K562 (cell line): Measurements from ENCODE around the gene EDARADD. TPM values are rescaled to one million over a fixed set of nuclear protein-coding genes. Genes with fewer than 3 reads are reported as not detected.

ENCODE experiments used
- ATAC-seq: fragments of 200-7000 bp; cut with Tn5 transposase; 3 replicates; pipeline ENCODE4 v1.9.1; 2020; ENCODE audit warnings: moderate library complexity
- BruUV-seq: library from RNA; stranded (reverse); fragments of 400-500 nt; replicated peaks from 2 replicates; lab custom pipeline; 2021; lab: Mats Ljungman, UMichigan
- CTCF ChIA-PET: fragments of 300-600 bp; formaldehyde crosslinking; extraction: SDS; loops from one replicate; lab custom pipeline; 2021; ENCODE audit warnings: low intra/inter-chr PET ratio; lab: Yijun Ruan, JAX
- POLR2A ChIA-PET: fragments of 300-600, 350-650 bp; sonication (Branson Sonifier 250); formaldehyde crosslinking; extraction: SDS; loops from one replicate; lab custom pipeline; 2021; ENCODE audit warnings: antibody characterized with exemption, inconsistent platforms; lab: Yijun Ruan, JAX
- DNase-seq, 4 experiments: peaks; one replicate each; pipeline versions ENCODE4 v3.0.0 to v3.0.0-alpha.2; 2011 to 2018; ENCODE audit warnings: low spot score in 3 of 4, mixed read lengths in 3 of 4; ENCODE audit errors: extremely low read depth in 1 of 4
- FAIRE-seq: peaks from 2 replicates; lab custom pipeline; 2011; peaks lifted over from hg19 to GRCh38; lab: Jason Lieb, UNC
- H2AFZ ChIP-seq: 2 replicates; pipeline ENCODE4 v1.6.0; 2011; ENCODE audit warnings: low read depth, low read length, control low read depth, inconsistent platforms
- H3K27ac ChIP-seq: fragments of 200-600 bp; 3 replicates; pipeline ENCODE4 v1.8.0; 2011; ENCODE audit warnings: low read depth, mild to moderate bottlenecking, control low read depth, inconsistent platforms, low read length, moderate library complexity, mixed read lengths; ENCODE audit errors: extremely low read depth
- H3K27me3 ChIP-seq, 2 experiments: fragments of 300-600 bp in 1 of 2; 2 replicates in 1 of 2; 3 replicates in 1 of 2; pipeline versions ENCODE4 v1.6.0 to v1.8.0; 2011; ENCODE audit warnings: inconsistent platforms in 2 of 2, low read length in 2 of 2, mild to moderate bottlenecking in 1 of 2, mixed read lengths in 1 of 2, moderate library complexity in 1 of 2; ENCODE audit not compliant: control insufficient read depth in 2 of 2, insufficient read depth in 2 of 2
- H3K36me3 ChIP-seq: fragments of 300-600 bp; 3 replicates; pipeline ENCODE4 v1.8.0; 2011; ENCODE audit warnings: mild to moderate bottlenecking, low read length, inconsistent platforms; ENCODE audit not compliant: control insufficient read depth, insufficient read depth
- H3K4me1 ChIP-seq, 2 experiments: fragments of 200-600 bp in 1 of 2; replicated peaks in 1 of 2; 2 replicates in 1 of 2; 3 replicates in 1 of 2; pipeline versions ENCODE4 v1.5.1 to v1.8.0; 2011; ENCODE audit warnings: inconsistent platforms in 2 of 2, low read length in 2 of 2, mild to moderate bottlenecking in 1 of 2, mixed read lengths in 1 of 2, moderate library complexity in 1 of 2; ENCODE audit not compliant: control insufficient read depth in 2 of 2, insufficient read depth in 2 of 2
- H3K4me2 ChIP-seq: 2 replicates; pipeline ENCODE4 v1.6.1; 2011; ENCODE audit warnings: low read length, control low read depth, inconsistent platforms, mixed read lengths; ENCODE audit not compliant: insufficient read depth
- H3K4me3 ChIP-seq: fragments of 200-600 bp; sonication (generic), shearing (Covaris generic); 2 replicates; pipeline ENCODE4 v1.5.1; 2016; ENCODE audit warnings: control low read depth, inconsistent platforms
- H3K79me2 ChIP-seq: fragments of 200-600 bp; 3 replicates; pipeline ENCODE4 v1.8.0; 2011; ENCODE audit warnings: low read length, inconsistent platforms; ENCODE audit not compliant: control insufficient read depth, insufficient read depth
- H3K9ac ChIP-seq, 2 experiments: 2 replicates each; pipeline versions ENCODE4 v1.6.0 to v1.6.1; 2011; ENCODE audit warnings: low read depth in 2 of 2, low read length in 2 of 2, control low read depth in 1 of 2, inconsistent platforms in 1 of 2, mild to moderate bottlenecking in 1 of 2, mixed read lengths in 1 of 2; ENCODE audit not compliant: insufficient read depth in 1 of 2
- H3K9me1 ChIP-seq: one replicate; pipeline ENCODE4 v1.6.0; 2011; ENCODE audit warnings: inconsistent platforms, mild to moderate bottlenecking, low read length, moderate library complexity; ENCODE audit not compliant: control insufficient read depth, insufficient read depth
- H3K9me3 ChIP-seq: replicated peaks from 2 replicates; pipeline ENCODE4 v1.5.1; 2011; ENCODE audit warnings: low read depth, low read length, inconsistent platforms; ENCODE audit not compliant: control insufficient read depth, insufficient read depth
- H4K20me1 ChIP-seq: replicated peaks from 2 replicates; pipeline ENCODE4 v1.6.1; 2011; ENCODE audit warnings: low read length, inconsistent platforms, mixed read lengths; ENCODE audit not compliant: control insufficient read depth, insufficient read depth
- DACH1 ChIP-seq: fragments of 450-650 bp; IDR thresholded peaks from 2 replicates; pipeline ENCODE4 v1.6.1; 2018; ENCODE audit not compliant: partially characterized antibody
- ETV1 ChIP-seq: fragments of 450-650 bp; conservative IDR thresholded peaks from 2 replicates; pipeline ENCODE4 v1.6.1; 2016; ENCODE audit warnings: missing genetic modification characterization, control low read depth, low read depth, missing compliant biosample characterization
- PHF20 ChIP-seq: fragments of 450-650 bp; IDR thresholded peaks from 2 replicates; pipeline ENCODE4 v1.6.1; 2018; ENCODE audit not compliant: partially characterized antibody
- ZNF324 ChIP-seq: fragments of 250-450 bp; sonication (Bioruptor Pico); IDR thresholded peaks from 2 replicates; pipeline ENCODE4 v1.4.0; 2020; ENCODE audit warnings: mild to moderate bottlenecking
- whole genome bisulfite sequencing: fragments of 100-300 bp; shearing (Covaris generic); methylation state at CpG from one replicate; pipeline ENCODE4 v1.1.6; 2016; ENCODE audit warnings: low coverage, mixed read lengths; ENCODE audit not compliant: insufficient coverage; ENCODE audit errors: missing lambda C conversion rate; 5-methylcytosine and 5-hydroxymethylcytosine counted together
- in situ Hi-C: fragments of 300-500 bp; cut with MboI; formaldehyde crosslinking; loops from 4 replicates; pipeline ENCODE4 v1.15.0; 2018; ENCODE audit warnings: inconsistent platforms, mixed read lengths
- intact Hi-C: fragments of 100-400 bp; cut with micrococcal nuclease; formaldehyde crosslinking; loops from 2 replicates; pipeline ENCODE4 v1.14.2; 2022
- polyA plus RNA-seq, 8 experiments: library from polyadenylated mRNA; depleted of rRNA in 4 of 8; stranded (reverse) in 5 of 8; unstranded in 3 of 8; fragments of >200 nt; fragmentation: Nextera tagmentation in 2 of 8; fragmentation: Illumina TruSeq in 1 of 8; extraction: Ambion mirVana in 2 of 8; extraction: Trizol in 1 of 8; gene quantifications; 2 replicates each; pipeline versions ENCODE4 v1.2.1 to v1.2.3, GENCODE V29; 2011 to 2014; ENCODE audit warnings: inconsistent platforms in 1 of 8, missing spikeins in 1 of 8
- total RNA-seq, 7 experiments: library from RNA; depleted of rRNA in 6 of 7; stranded (reverse); fragments of >200 nt in 6 of 7; fragmentation: Illumina TruSeq in 2 of 7; extraction: Trizol in 2 of 7; gene quantifications; 2 replicates each; pipeline versions ENCODE4 v1.2.1 to v1.2.3, GENCODE V29; 2011 to 2021; ENCODE audit warnings: low replicate concordance in 1 of 7
- TF ChIP-seq, protein P1 (sequence below), 2 experiments: IDR thresholded peaks; 2 replicates each; pipeline ENCODE4 v1.6.1; 2012; ENCODE audit warnings: improper control_type of control experiment in 2 of 2, low read depth in 2 of 2, low read length in 2 of 2, borderline replicate concordance in 1 of 2
- TF ChIP-seq, protein P2 (sequence below): fragments of 250-450 bp; sonication (Bioruptor Pico); IDR thresholded peaks from 2 replicates; pipeline ENCODE4 v1.4.0; 2020
- TF ChIP-seq, protein P3 (sequence below): fragments of 450-650 bp; IDR thresholded peaks from 2 replicates; pipeline ENCODE4 v1.7.0; 2016; ENCODE audit warnings: borderline replicate concordance

The EDARADD gene
- total and polyA plus RNA-seq, 9 of the 15 experiments (the other 6 are each of a cell fraction or from before 2014, with no cell fraction given) = 0.46 to 32.4 (median 20.6) TPM

DNA sequence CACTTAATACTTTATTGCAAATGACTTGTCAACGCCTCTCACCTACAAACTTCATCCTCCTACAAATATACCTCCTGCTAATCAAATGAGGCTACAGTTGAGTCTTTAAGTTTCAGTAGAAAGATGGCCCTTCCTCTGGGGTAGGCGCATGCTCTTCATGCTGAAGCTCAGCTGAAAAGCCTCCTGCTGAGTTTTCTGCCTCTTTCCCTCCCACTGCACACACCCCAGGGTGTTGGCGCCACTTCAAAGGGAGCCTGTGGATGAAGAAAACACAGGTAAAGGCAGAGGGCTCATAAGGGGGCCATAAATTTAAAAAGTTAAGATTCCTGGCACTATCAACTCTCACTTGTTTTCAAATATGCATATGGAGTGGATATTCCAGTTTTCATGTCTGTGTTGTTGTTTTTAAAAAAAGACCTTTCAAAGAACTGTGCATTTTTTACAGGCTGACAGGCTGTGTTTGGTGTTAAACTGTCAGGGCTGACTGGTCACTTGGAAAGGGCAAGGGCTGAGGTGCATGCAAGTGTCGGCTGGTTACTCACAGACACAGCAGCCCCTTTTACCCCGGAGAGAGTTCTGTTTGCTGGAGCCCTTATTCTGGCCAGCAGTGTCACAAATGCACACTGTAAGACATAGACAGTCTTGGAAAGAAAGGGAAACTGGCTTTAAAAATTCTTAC is 86.8 kb downstream of the EDARADD start:
- ChIA-PET CTCF (no interaction called here), POLR2A (no interaction called here)
- 36% methylated on average over 5 of the region's 5 CpGs for WGBS
- FAIRE-seq = no peak
- Histone ChIP-seq H3K36me3 (peaks cover 22% of the 10 kb centered on the region; the same call in 1 of the 3 replicates), H3K27ac (no peak overlapping the region), H3K4me3 (no peak overlapping the region), H3K9me1 (no peaks in the 10 kb centered on the region), H4K20me1 (no peaks in the 10 kb centered on the region), H3K4me2 (no peak overlapping the region), H3K9me3 (no peaks in the 10 kb centered on the region), H3K4me1 (no peaks in the 10 kb centered on the region; a peak in 1 of 5 replicates), H3K27me3 (no peaks in the 10 kb centered on the region), H2AFZ (no peak overlapping the region), H3K79me2 (no peaks in the 10 kb centered on the region), H3K9ac (no peak overlapping the region)
- in situ Hi-C loops = loop anchor here (25.0 kb wide), 1 partner anchor 906 kb away; no protein-coding TSS in a partner anchor
- intact Hi-C loops = no loop called here
- peak in 2 of 4 experiments; percentile 25 to 66 for DNase-seq
- BruUV-seq = no TSS peak
- ATAC-seq = peak; percentile 85
- no peak for TF ChIP-seq PHF20
- TF ChIP-seq, protein P1, sequence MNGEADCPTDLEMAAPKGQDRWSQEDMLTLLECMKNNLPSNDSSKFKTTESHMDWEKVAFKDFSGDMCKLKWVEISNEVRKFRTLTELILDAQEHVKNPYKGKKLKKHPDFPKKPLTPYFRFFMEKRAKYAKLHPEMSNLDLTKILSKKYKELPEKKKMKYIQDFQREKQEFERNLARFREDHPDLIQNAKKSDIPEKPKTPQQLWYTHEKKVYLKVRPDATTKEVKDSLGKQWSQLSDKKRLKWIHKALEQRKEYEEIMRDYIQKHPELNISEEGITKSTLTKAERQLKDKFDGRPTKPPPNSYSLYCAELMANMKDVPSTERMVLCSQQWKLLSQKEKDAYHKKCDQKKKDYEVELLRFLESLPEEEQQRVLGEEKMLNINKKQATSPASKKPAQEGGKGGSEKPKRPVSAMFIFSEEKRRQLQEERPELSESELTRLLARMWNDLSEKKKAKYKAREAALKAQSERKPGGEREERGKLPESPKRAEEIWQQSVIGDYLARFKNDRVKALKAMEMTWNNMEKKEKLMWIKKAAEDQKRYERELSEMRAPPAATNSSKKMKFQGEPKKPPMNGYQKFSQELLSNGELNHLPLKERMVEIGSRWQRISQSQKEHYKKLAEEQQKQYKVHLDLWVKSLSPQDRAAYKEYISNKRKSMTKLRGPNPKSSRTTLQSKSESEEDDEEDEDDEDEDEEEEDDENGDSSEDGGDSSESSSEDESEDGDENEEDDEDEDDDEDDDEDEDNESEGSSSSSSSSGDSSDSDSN (IDR thresholded peaks at IDR 0.05; ENCODE audit: borderline replicate concordance in 1 of 2, low read depth in 2 of 2, low read length in 2 of 2) = no peak
- no peak for TF ChIP-seq ETV1 (tag)
- TF ChIP-seq, protein P2, sequence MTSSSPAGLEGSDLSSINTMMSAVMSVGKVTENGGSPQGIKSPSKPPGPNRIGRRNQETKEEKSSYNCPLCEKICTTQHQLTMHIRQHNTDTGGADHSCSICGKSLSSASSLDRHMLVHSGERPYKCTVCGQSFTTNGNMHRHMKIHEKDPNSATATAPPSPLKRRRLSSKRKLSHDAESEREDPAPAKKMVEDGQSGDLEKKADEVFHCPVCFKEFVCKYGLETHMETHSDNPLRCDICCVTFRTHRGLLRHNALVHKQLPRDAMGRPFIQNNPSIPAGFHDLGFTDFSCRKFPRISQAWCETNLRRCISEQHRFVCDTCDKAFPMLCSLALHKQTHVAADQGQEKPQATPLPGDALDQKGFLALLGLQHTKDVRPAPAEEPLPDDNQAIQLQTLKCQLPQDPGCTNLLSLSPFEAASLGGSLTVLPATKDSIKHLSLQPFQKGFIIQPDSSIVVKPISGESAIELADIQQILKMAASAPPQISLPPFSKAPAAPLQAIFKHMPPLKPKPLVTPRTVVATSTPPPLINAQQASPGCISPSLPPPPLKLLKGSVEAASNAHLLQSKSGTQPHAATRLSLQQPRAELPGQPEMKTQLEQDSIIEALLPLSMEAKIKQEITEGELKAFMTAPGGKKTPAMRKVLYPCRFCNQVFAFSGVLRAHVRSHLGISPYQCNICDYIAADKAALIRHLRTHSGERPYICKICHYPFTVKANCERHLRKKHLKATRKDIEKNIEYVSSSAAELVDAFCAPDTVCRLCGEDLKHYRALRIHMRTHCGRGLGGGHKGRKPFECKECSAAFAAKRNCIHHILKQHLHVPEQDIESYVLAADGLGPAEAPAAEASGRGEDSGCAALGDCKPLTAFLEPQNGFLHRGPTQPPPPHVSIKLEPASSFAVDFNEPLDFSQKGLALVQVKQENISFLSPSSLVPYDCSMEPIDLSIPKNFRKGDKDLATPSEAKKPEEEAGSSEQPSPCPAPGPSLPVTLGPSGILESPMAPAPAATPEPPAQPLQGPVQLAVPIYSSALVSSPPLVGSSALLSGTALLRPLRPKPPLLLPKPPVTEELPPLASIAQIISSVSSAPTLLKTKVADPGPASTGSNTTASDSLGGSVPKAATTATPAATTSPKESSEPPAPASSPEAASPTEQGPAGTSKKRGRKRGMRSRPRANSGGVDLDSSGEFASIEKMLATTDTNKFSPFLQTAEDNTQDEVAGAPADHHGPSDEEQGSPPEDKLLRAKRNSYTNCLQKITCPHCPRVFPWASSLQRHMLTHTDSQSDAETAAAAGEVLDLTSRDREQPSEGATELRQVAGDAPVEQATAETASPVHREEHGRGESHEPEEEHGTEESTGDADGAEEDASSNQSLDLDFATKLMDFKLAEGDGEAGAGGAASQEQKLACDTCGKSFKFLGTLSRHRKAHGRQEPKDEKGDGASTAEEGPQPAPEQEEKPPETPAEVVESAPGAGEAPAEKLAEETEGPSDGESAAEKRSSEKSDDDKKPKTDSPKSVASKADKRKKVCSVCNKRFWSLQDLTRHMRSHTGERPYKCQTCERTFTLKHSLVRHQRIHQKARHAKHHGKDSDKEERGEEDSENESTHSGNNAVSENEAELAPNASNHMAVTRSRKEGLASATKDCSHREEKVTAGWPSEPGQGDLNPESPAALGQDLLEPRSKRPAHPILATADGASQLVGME (CRISPR knock-in tag) = no peak
- no peak for TF ChIP-seq DACH1
- TF ChIP-seq, protein P3, sequence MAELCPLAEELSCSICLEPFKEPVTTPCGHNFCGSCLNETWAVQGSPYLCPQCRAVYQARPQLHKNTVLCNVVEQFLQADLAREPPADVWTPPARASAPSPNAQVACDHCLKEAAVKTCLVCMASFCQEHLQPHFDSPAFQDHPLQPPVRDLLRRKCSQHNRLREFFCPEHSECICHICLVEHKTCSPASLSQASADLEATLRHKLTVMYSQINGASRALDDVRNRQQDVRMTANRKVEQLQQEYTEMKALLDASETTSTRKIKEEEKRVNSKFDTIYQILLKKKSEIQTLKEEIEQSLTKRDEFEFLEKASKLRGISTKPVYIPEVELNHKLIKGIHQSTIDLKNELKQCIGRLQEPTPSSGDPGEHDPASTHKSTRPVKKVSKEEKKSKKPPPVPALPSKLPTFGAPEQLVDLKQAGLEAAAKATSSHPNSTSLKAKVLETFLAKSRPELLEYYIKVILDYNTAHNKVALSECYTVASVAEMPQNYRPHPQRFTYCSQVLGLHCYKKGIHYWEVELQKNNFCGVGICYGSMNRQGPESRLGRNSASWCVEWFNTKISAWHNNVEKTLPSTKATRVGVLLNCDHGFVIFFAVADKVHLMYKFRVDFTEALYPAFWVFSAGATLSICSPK = no peak
- TF ChIP-seq ZNF324 (CRISPR knock-in tag) = no peak
